Activated T-helper 1 cell treated with anti-CD3 and anti-CD28 coated beads, Interleukin-12 subunit alpha, Interleukin-12 subunit beta, Interleukin-2, Interleukin-4 antibody, amounts not matched to agents 30 ng/mL and 10 ng/mL and 1 ng/mL, durations not matched to agents 14 hours and 24 hours and 36 hours (primary cell): ENCODE results near the gene GNLY. TPM values are rescaled to one million over a fixed set of nuclear protein-coding genes. Genes with fewer than 3 reads are reported as not detected.
"Not testable (repeated sequence)": the region's sequence is repeated elsewhere in the genome, so short reads cannot be mapped to it uniquely, and the experiment has no call there.

Source experiments
- DNase-seq: peaks from one replicate; pipeline ENCODE4 v3.0.0; 2021; ENCODE audit warnings: low spot score
- H3K27ac Mint-ChIP-seq: one replicate; pipeline ENCODE4 v1.8.0; 2021; ENCODE audit warnings: mild to moderate bottlenecking, mixed read lengths
- H3K27me3 Mint-ChIP-seq: one replicate; pipeline ENCODE4 v1.8.0; 2022; ENCODE audit warnings: mild to moderate bottlenecking, moderate library complexity, mixed read lengths; ENCODE audit not compliant: insufficient read depth
- H3K36me3 Mint-ChIP-seq: one replicate; pipeline ENCODE4 v1.8.0; 2021; ENCODE audit warnings: low read depth, mixed read lengths
- H3K4me1 Mint-ChIP-seq: one replicate; pipeline ENCODE4 v1.8.0; 2021; ENCODE audit warnings: low read depth, mixed read lengths
- H3K4me3 Mint-ChIP-seq: one replicate; pipeline ENCODE4 v1.8.0; 2021; ENCODE audit warnings: mild to moderate bottlenecking, moderate library complexity, mixed read lengths
- H3K9me3 Mint-ChIP-seq: one replicate; pipeline ENCODE4 v1.8.0; 2021; ENCODE audit warnings: mixed read lengths
- intact Hi-C: fragments of 100-400 bp; cut with micrococcal nuclease; formaldehyde crosslinking; loops from one replicate; pipeline ENCODE4 v1.15.1; 2024
- total RNA-seq: library from RNA; stranded (reverse); gene quantifications from 2 replicates; pipeline ENCODE4 v1.2.3, GENCODE V29; 2022

Gene GNLY
- total RNA-seq, 1 donor from 2014 or later, result 152 TPM

DNA sequence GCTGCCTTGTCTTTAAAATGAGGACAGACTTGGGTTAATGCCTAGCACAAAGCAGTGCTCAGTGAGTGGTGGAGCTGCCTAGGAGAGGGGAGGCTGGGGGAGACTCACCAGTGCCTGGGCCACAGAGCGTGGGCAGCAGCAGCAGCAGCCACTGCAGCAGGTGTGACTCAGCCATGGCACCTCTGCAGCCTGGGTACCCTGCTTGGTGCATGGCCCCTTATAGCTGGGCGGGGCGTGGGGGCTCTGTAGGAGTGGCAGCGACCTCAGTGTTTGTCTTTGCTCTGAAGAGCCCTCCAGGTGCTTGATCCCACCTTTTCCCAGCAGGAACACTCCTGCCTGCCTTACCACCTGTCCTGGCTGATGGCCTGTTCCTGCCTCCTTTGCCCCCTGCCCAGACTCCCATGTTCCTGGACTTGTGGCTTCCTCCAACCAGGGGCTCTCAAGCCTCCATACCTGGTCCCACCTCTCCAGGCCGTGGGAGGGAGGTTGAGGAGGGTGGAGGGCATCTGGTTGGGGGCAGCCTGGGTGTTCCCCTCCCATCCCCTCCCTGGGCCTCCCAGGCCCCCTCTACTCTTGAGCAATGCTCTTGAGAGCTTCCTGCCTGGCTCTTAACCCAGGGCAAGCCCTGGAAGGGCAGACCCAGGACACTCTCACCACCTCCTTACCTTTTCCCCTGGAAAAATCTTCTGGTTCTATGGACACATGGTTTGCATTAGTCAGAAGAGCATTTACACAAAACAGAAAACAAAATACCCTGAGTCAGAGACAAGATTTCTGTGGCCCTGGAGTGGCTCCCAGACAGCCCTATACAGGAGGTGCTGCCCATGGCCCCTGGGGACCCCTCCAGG, 25.9 kb upstream of the GNLY start, which contains the start of gene SFTPB:
TSS of gene SFTPB (minus strand) at position 191 of the 848 bp plus-strand sequence. CDS start at position 175, 16 bp downstream.
- intact Hi-C loops, result no loop called here
- no peaks in the 10 kb centered on the region for H3K4me1 Mint-ChIP-seq
- DNase-seq, result no peak
- no peak within 1 kb of the TSS for H3K27ac Mint-ChIP-seq
- no peak within 1 kb of the TSS for H3K4me3 Mint-ChIP-seq
- no peaks in the 10 kb centered on the region for H3K9me3 Mint-ChIP-seq
- no peaks in the 10 kb centered on the region for H3K36me3 Mint-ChIP-seq
- peaks cover 8% of the 10 kb centered on the region for H3K27me3 Mint-ChIP-seq

DNA sequence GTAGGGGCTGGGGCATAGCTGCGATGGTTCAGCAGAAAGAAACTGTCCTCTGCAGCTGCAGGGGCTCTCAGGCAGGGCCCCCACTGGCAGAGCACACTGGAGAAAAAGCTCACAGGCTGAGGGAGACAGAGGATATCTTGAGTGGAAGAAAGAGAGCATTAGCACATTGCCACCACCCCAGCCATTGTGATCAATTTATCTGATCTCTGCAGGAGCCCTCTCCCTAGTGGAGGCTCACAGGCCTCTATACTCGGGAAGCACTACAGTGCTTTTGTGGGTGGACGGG, 25.4 kb upstream of the GNLY start:
- Mint-ChIP-seq H3K36me3 (no peaks in the 10 kb centered on the region), H3K27ac (no peak overlapping the region), H3K4me1 (no peaks in the 10 kb centered on the region), H3K27me3 (peaks cover 8% of the 10 kb centered on the region), H3K4me3 (no peak overlapping the region), H3K9me3 (no peaks in the 10 kb centered on the region)
- DNase-seq, result no peak
- intact Hi-C loops, result no loop called here

DNA sequence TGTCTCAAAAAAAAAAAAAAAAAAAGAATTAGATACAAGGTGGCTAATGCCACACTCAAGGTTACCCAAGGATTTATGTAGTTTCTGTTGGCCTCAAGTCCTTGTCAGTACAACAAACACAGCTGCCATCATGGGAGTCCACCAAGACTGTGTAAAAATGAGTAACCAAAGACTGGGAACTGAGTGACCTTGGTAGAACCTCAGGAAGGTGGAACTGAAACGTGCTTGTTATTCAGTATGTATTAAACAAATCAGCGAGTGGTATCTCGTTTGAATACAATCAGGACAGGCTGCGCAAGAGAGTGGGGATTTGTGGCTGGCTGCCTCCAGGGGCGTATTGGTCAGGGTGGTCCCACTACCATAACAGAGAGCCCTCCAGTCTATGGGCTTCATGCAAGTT, 24.6 kb upstream of the GNLY start:
- H3K36me3 Mint-ChIP-seq, result no peaks in the 10 kb centered on the region
- H3K4me1 Mint-ChIP-seq, result no peaks in the 10 kb centered on the region
- H3K27ac Mint-ChIP-seq, result no peak overlapping the region
- H3K27me3 Mint-ChIP-seq, result peaks cover 12% of the 10 kb centered on the region
- H3K9me3 Mint-ChIP-seq, result no peaks in the 10 kb centered on the region
- DNase-seq, result no peak
- H3K4me3 Mint-ChIP-seq, result no peak overlapping the region
- intact Hi-C loops, result no loop called here

DNA sequence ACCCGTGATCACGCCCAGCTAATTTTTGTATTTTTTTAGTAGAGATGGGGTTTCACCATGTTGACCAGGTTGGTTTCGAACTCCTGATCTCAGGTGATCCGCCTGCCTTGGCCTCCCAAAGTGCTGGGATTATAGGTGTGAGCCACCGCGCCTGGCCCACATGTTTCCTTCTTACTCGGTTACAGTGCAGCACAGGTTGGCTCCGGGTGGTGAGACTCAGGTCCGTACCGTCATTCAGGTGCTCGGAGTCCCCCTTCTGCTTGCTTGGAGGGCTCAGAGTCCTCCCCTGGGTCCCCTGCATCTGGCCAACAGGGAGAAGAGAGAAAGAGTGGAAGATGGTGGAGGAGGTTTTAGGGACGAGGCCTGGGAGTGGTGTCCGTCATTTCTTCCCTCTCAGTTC, 23.7 kb upstream of the GNLY start:
- intact Hi-C loops, H3K36me3 Mint-ChIP-seq, H3K4me1 Mint-ChIP-seq, H3K27ac Mint-ChIP-seq, H3K9me3 Mint-ChIP-seq, H3K4me3 Mint-ChIP-seq, DNase-seq: not testable (repeated sequence)
- peaks cover 12% of the 10 kb centered on the region for H3K27me3 Mint-ChIP-seq

DNA sequence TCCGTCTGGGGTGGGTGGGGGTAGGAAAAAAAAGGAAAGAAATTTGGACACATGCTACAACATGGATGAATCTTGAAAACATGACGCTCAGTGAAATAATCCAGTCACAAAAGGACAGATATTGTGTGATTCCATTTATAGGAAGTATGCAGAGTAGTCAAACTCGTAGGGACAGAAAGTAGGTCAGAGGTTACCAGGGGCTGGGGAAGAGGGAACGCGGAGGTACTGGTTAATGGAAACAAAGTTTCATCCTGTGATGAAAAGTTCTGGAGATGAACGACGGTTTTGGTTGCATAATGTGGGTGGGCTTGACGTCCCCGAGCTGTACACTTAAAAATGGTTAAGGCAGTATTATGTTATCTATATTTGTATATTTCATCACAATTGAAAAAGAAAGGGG, 21.7 kb upstream of the GNLY start:
- Mint-ChIP-seq H3K4me3 (no peak overlapping the region), H3K9me3 (no peaks in the 10 kb centered on the region), H3K27ac (no peak overlapping the region), H3K4me1 (no peaks in the 10 kb centered on the region), H3K36me3 (no peaks in the 10 kb centered on the region), H3K27me3 (peaks cover 9% of the 10 kb centered on the region)
- no peak for DNase-seq
- intact Hi-C loops, result no loop called here

DNA sequence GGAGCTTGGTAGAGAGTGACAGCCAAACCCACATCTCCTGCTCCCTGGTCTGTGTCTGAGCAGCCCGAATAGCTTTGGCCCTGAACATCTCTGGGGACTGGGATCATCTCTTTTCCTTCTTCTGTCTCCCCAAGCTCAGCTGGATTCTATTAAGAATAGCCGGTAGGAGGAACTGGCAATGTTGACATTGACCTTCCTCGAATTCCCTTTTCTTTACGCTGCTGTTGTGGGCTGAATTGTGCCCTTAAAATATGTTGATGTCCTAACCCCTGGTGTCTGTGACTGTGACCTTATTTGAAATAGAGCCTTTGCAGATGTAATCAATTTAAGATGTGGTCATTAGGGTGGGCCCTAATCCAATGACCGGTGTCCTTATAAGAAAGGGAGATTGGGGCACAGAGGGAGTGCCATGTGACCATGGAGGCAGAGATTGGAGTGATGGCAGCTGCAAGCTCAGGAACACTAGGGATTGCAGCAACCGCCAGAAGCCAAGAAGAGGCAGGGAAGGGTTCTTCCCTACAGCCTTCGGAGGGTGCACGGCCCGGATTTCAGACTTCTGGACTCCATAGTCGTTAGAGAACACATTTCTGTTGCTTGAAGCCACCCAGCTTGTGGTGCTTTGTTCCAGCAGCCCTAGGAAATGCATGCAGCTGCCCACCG, 20.3 kb upstream of the GNLY start:
- peaks cover 7% of the 10 kb centered on the region for H3K27me3 Mint-ChIP-seq
- H3K4me3 Mint-ChIP-seq, result no peak overlapping the region
- H3K36me3 Mint-ChIP-seq, result no peaks in the 10 kb centered on the region
- no peaks in the 10 kb centered on the region for H3K4me1 Mint-ChIP-seq
- H3K9me3 Mint-ChIP-seq, result no peaks in the 10 kb centered on the region
- intact Hi-C loops, result no loop called here
- no peak for DNase-seq
- no peak overlapping the region for H3K27ac Mint-ChIP-seq

DNA sequence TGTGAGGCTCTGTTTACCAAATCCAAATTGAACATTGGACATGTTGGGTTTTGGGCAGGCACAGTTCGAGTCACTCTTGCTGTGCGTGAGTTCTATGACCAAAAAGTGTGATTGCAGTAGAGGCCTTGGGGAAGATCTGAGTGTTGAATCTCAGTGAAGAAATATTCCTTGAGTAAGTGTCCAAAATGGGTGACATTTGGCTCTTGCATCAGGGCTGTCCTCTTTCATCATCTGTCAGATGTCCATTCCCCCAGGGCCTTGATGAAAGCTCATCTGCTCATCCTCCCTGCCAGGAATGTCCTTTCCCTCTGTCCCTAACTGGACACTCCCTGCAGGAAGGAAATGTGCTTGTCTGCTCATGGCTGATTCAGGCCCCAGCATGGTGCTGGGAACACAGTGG, 19.7 kb upstream of the GNLY start:
- Mint-ChIP-seq H3K9me3 (no peaks in the 10 kb centered on the region), H3K27ac (no peak overlapping the region), H3K36me3 (no peaks in the 10 kb centered on the region), H3K27me3 (peaks cover 7% of the 10 kb centered on the region), H3K4me3 (no peak overlapping the region), H3K4me1 (no peaks in the 10 kb centered on the region)
- intact Hi-C loops, result no loop called here
- no peak for DNase-seq

- DNase-seq, result no peak
- intact Hi-C loops, result no loop called here
- no peak overlapping the region for H3K27ac Mint-ChIP-seq
- peaks cover 5% of the 10 kb centered on the region for H3K4me1 Mint-ChIP-seq
- H3K27me3 Mint-ChIP-seq, result peaks cover 7% of the 10 kb centered on the region
- no peak overlapping the region for H3K4me3 Mint-ChIP-seq
- peaks cover 2% of the 10 kb centered on the region for H3K36me3 Mint-ChIP-seq
- no peaks in the 10 kb centered on the region for H3K9me3 Mint-ChIP-seq
Measured at GRCh38 chr2:85675427-85675826, 18.7 kb upstream of the GNLY start.

GRCh38 chr2:85675866-85676548, 18.2 kb upstream of the GNLY start:
- Mint-ChIP-seq H3K36me3 (peaks cover 2% of the 10 kb centered on the region), H3K27me3 (peaks cover 7% of the 10 kb centered on the region), H3K9me3 (no peaks in the 10 kb centered on the region), H3K4me3 (no peak overlapping the region), H3K4me1 (peaks cover 10% of the 10 kb centered on the region), H3K27ac (no peak overlapping the region)
- DNase-seq, result no peak
- intact Hi-C loops, result no loop called here

DNA sequence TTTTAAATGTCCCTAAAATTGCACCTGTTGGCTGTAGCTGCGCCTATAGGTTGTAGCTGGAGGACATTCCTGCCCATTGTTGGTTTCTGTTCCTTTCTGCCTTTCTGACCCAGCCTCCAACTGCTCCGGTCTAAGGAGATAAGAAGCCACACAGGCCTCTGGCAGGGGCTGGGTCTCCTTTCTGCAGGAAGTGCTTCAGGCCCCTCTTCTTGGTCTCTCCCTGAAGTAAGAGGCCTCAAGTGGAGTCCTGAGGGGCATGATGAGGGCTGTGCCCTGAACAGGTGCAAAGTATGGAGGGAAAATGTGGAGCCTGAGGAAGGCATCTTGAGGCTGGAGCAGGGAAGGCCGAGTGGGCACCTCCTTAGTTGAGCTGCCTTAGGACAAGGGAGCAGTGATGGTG, 15.8 kb upstream of the GNLY start:
- Mint-ChIP-seq H3K27ac (no peak overlapping the region), H3K36me3 (peaks cover 7% of the 10 kb centered on the region), H3K27me3 (peaks cover 6% of the 10 kb centered on the region), H3K4me1 (peaks cover 23% of the 10 kb centered on the region), H3K4me3 (no peak overlapping the region), H3K9me3 (no peaks in the 10 kb centered on the region)
- no peak for DNase-seq
- intact Hi-C loops, result loop anchor here (2.0 kb wide), 1 partner anchor 126 kb away; no protein-coding TSS in a partner anchor

GRCh38 chr2:85678794-85679672, 15.1 kb upstream of the GNLY start:
- DNase-seq, result peak; percentile 69
- Mint-ChIP-seq H3K36me3 (peaks cover 7% of the 10 kb centered on the region), H3K4me1 (peaks cover 23% of the 10 kb centered on the region), H3K27me3 (peaks cover 3% of the 10 kb centered on the region), H3K4me3 (no peak overlapping the region), H3K9me3 (no peaks in the 10 kb centered on the region), H3K27ac (no peak overlapping the region)
- intact Hi-C loops, result loop anchor here (1.0 to 2.0 kb wide), 6 partner anchors 28 to 135 kb away; no protein-coding TSS in a partner anchor

- intact Hi-C loops, result loop anchor here (1.0 kb wide), 1 partner anchor 15 kb away; no protein-coding TSS in a partner anchor
- Mint-ChIP-seq H3K36me3 (peaks cover 7% of the 10 kb centered on the region), H3K27me3 (peaks cover 2% of the 10 kb centered on the region), H3K4me1 (peaks cover 23% of the 10 kb centered on the region), H3K9me3 (no peaks in the 10 kb centered on the region), H3K27ac (peak overlapping the region; percentile 90), H3K4me3 (peak overlapping the region; percentile 77)
- no peak for DNase-seq
Measured at GRCh38 chr2:85680707-85681371, 13.3 kb upstream of the GNLY start.
